NCI-H1694 (cell line): ENCODE measurements around the gene CRELD2.

Experiments used
- DNase-seq: peaks from one replicate; lab custom pipeline; 2025; lab: John Stamatoyannopoulos, UW

The CRELD2 gene

GRCh38 chr22:49956914-49957825 is 38.7 kb downstream of the CRELD2 start:
- DNase-seq, result no peak

GRCh38 chr22:49957826-49958365 is 39.5 kb downstream of the CRELD2 start:
- no peak for DNase-seq

- no peak for DNase-seq
These were observed 40.0 kb downstream of the CRELD2 start for GRCh38 chr22:49958366-49958921.

- DNase-seq, result no peak
These were observed 40.7 kb downstream of the CRELD2 start for GRCh38 chr22:49958931-49959781.

- no peak for DNase-seq
These were observed 41.3 kb downstream of the CRELD2 start for GRCh38 chr22:49959782-49960158.

GRCh38 chr22:49960159-49961004 is 41.9 kb downstream of the CRELD2 start, which contains the start of gene PIM3:
Gene PIM3 (plus strand): TSS chr22:49960772. CDS start chr22:49960948, 176 bp downstream.
- peak; percentile 94 for DNase-seq

- no peak for DNase-seq
These were observed 42.7 kb downstream of the CRELD2 start for GRCh38 chr22:49961005-49961600.

- DNase-seq, result no peak
These were observed 43.2 kb downstream of the CRELD2 start for GRCh38 chr22:49961601-49962011.

- peak; percentile 33 for DNase-seq
These were observed 43.7 kb downstream of the CRELD2 start for GRCh38 chr22:49962012-49962750.

- no peak for DNase-seq
These were observed 44.6 kb downstream of the CRELD2 start for GRCh38 chr22:49962751-49963646.

GRCh38 chr22:49963647-49964026 is 45.2 kb downstream of the CRELD2 start:
- no peak for DNase-seq

GRCh38 chr22:49964136-49965090 is 46.0 kb downstream of the CRELD2 start:
- no peak for DNase-seq

GRCh38 chr22:49965091-49966040 is 46.9 kb downstream of the CRELD2 start:
- DNase-seq, result no peak

- no peak for DNase-seq
These were observed 47.8 kb downstream of the CRELD2 start for GRCh38 chr22:49966041-49966773.

- no peak for DNase-seq
These were observed 48.6 kb downstream of the CRELD2 start for GRCh38 chr22:49966774-49967705.
